CD4-positive, CD25-positive, alpha-beta regulatory T cell (primary cell): ENCODE results near the gene NFYA. TPM values are rescaled to one million over a fixed set of nuclear protein-coding genes. Genes with fewer than 3 reads are reported as not detected.
A peak's percentile ranks its signal among the peaks of the same experiment; 100 is the strongest.

Experiments used
- ATAC-seq, 2 donors: fragments of 150-1000 bp; cut with Tn5 transposase; one replicate each; pipeline ENCODE4 v1.10.0; 2021; ENCODE audit warnings: low read depth in 2 of 2, moderate number of reproducible peaks in 2 of 2, moderate library complexity in 1 of 2
- DNase-seq, 3 donors: peaks; one replicate each; pipeline versions ENCODE4 v3.0.0 to v3.0.0-alpha.2; 2012 to 2022; ENCODE audit warnings: mixed read lengths in 1 of 3
- H3K27ac ChIP-seq: one replicate; pipeline ENCODE4 v1.7.0; 2013; ENCODE audit warnings: mild to moderate bottlenecking, low read length; ENCODE audit not compliant: insufficient read depth, poor library complexity, severe bottlenecking
- H3K27me3 ChIP-seq: one replicate; pipeline ENCODE4 v1.7.0; 2013; ENCODE audit warnings: low read length; ENCODE audit not compliant: control insufficient read depth, insufficient read depth
- H3K36me3 ChIP-seq: one replicate; pipeline ENCODE4 v1.7.0; 2013; ENCODE audit warnings: mild to moderate bottlenecking, low read length, moderate library complexity; ENCODE audit not compliant: control insufficient read depth, insufficient read depth
- H3K4me1 ChIP-seq: 2 replicates; pipeline ENCODE4 v1.7.0; 2013; ENCODE audit warnings: mild to moderate bottlenecking, low read length; ENCODE audit not compliant: insufficient read depth, control insufficient read depth, poor library complexity, severe bottlenecking
- H3K4me3 ChIP-seq: one replicate; pipeline ENCODE4 v1.7.0; 2013; ENCODE audit warnings: low read depth, mild to moderate bottlenecking, low read length, moderate library complexity
- H3K9me3 ChIP-seq, 2 experiments: 1 replicate in 1 of 2; 2 replicates in 1 of 2; pipeline ENCODE4 v1.7.0; 2013; ENCODE audit warnings: low read length in 2 of 2, mild to moderate bottlenecking in 1 of 2, moderate library complexity in 1 of 2; ENCODE audit not compliant: control insufficient read depth in 2 of 2
- H3K27ac Mint-ChIP-seq, 3 donors: one replicate each; pipeline ENCODE4 v1.8.0; 2020 to 2022; ENCODE audit warnings: mild to moderate bottlenecking in 3 of 3, mixed read lengths in 3 of 3, moderate library complexity in 2 of 3
- H3K27me3 Mint-ChIP-seq: one replicate; pipeline ENCODE4 v1.8.0; 2022; ENCODE audit warnings: mild to moderate bottlenecking, mixed read lengths
- H3K36me3 Mint-ChIP-seq: one replicate; pipeline ENCODE4 v1.8.0; 2020; ENCODE audit warnings: mixed read lengths
- H3K4me1 Mint-ChIP-seq, 4 donors: one replicate each; pipeline ENCODE4 v1.8.0; 2020 to 2022; ENCODE audit warnings: mixed read lengths in 4 of 4, mild to moderate bottlenecking in 1 of 4
- H3K4me3 Mint-ChIP-seq, 4 donors: one replicate each; pipeline ENCODE4 v1.8.0; 2020 to 2022; ENCODE audit warnings: mild to moderate bottlenecking in 4 of 4, mixed read lengths in 4 of 4, moderate library complexity in 3 of 4
- H3K9me3 Mint-ChIP-seq, 7 donors: one replicate each; pipeline ENCODE4 v1.8.0; 2020 to 2022; ENCODE audit warnings: mixed read lengths in 7 of 7, mild to moderate bottlenecking in 3 of 7, moderate library complexity in 2 of 7
- polyA plus RNA-seq, 4 donors: library from polyadenylated mRNA; unstranded; fragments of 300-500 nt; fragmentation: Illumina TruSeq; gene quantifications; one replicate each; pipeline ENCODE4 v1.2.3, GENCODE V29; 2021
- total RNA-seq: library from RNA; stranded (reverse); gene quantifications from one replicate; pipeline ENCODE4 v1.2.3, GENCODE V29; 2022

Gene NFYA
- total and polyA plus RNA-seq, 5 donors from 2014 or later: 15.9 to 37.9 (median 22.5) TPM

- ATAC-seq: no peak
- Histone ChIP-seq H3K27ac (no peak overlapping the region), H3K4me3 (no peak overlapping the region), H3K36me3 (peaks cover 66% of the 10 kb centered on the region), H3K4me1 (peaks cover 17% of the 10 kb centered on the region), H3K27me3 (no peaks in the 10 kb centered on the region), H3K9me3 (no peaks in the 10 kb centered on the region)
- Mint-ChIP-seq H3K4me1 (peaks cover 32 to 49% (median 38%) of the 10 kb centered on the region in 4 donors), H3K4me3 (no peak overlapping the region), H3K27me3 (no peaks in the 10 kb centered on the region), H3K27ac (no peak overlapping the region), H3K9me3 (no peaks in the 10 kb centered on the region), H3K36me3 (peaks cover 47% of the 10 kb centered on the region)
- no peak for DNase-seq
These were observed 12.4 kb downstream of the NFYA start for GRCh38 chr6:41085182-41085581.

DNA sequence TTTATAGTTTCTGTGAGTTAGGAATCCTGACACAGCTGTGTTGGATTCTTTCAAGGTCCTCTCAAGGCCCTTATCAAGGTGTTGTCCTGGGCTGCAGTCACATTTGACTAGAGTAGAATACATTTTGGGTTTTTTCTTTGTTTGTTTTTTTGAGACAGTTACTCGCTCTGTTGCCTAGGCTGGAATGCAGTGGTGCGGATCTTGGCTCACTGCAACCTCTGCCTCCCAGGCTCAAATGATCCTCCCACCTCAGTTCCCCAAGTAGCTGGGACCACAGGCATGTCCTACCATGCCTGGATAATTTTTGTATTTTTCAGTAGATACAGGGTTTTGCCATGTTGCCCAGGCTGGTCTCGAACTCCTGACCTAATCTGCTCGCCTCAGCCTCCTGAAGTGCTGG is 15.7 kb downstream of the NFYA start:
- Mint-ChIP-seq H3K4me1 (peaks cover 6 to 23% (median 19%) of the 10 kb centered on the region in 4 donors), H3K27ac (peak overlapping the region in 1 of 3 donors; percentile 66), H3K9me3 (no peaks in the 10 kb centered on the region), H3K27me3 (no peaks in the 10 kb centered on the region), H3K4me3 (no peak overlapping the region), H3K36me3 (peaks cover 49% of the 10 kb centered on the region)
- H3K36me3 ChIP-seq: peaks cover 89% of the 10 kb centered on the region
- H3K9me3 ChIP-seq: no peaks in the 10 kb centered on the region
- H3K27me3 ChIP-seq: no peaks in the 10 kb centered on the region
- ATAC-seq: no peak
- no peaks in the 10 kb centered on the region for H3K4me1 ChIP-seq
- no peak overlapping the region for H3K27ac ChIP-seq
- no peak for DNase-seq
- H3K4me3 ChIP-seq: no peak overlapping the region

GRCh38 chr6:41090841-41091761 is 18.3 kb downstream of the NFYA start:
- H3K27ac Mint-ChIP-seq: peak overlapping the region in 1 of 3 donors; percentile 4
- H3K4me3 Mint-ChIP-seq: no peak overlapping the region
- H3K27me3 Mint-ChIP-seq: no peaks in the 10 kb centered on the region
- ATAC-seq: no peak
- no peaks in the 10 kb centered on the region for H3K9me3 ChIP-seq
- no peak for DNase-seq
- no peaks in the 10 kb centered on the region for H3K4me1 ChIP-seq
- peaks cover 90% of the 10 kb centered on the region for H3K36me3 ChIP-seq
- no peak overlapping the region for H3K4me3 ChIP-seq
- H3K27ac ChIP-seq: no peak overlapping the region
- H3K36me3 Mint-ChIP-seq: peaks cover 49% of the 10 kb centered on the region
- no peaks in the 10 kb centered on the region for H3K27me3 ChIP-seq
- peaks cover 1 to 10% (median 8%) of the 10 kb centered on the region in 4 donors for H3K4me1 Mint-ChIP-seq
- no peaks in the 10 kb centered on the region for H3K9me3 Mint-ChIP-seq

GRCh38 chr6:41092421-41093140 is 19.8 kb downstream of the NFYA start:
- peaks cover 0 to 18% (median 7%) of the 10 kb centered on the region in 4 donors for H3K4me1 Mint-ChIP-seq
- H3K36me3 Mint-ChIP-seq: peaks cover 62% of the 10 kb centered on the region
- H3K9me3 ChIP-seq: no peaks in the 10 kb centered on the region
- H3K36me3 ChIP-seq: peaks cover 91% of the 10 kb centered on the region
- no peak overlapping the region for H3K4me3 ChIP-seq
- H3K27ac ChIP-seq: no peak overlapping the region
- no peak for ATAC-seq
- no peaks in the 10 kb centered on the region for H3K4me1 ChIP-seq
- H3K27me3 ChIP-seq: no peaks in the 10 kb centered on the region
- H3K27ac Mint-ChIP-seq: peak overlapping the region; percentile 4 to 67 (median 53)
- no peak overlapping the region for H3K4me3 Mint-ChIP-seq
- no peaks in the 10 kb centered on the region for H3K27me3 Mint-ChIP-seq
- peaks cover 0 to 2% (median 0%) of the 10 kb centered on the region in 7 donors for H3K9me3 Mint-ChIP-seq
- peak in 1 of 3 donors; percentile 44 for DNase-seq

- no peaks in the 10 kb centered on the region for H3K27me3 ChIP-seq
- no peaks in the 10 kb centered on the region for H3K4me1 ChIP-seq
- peaks cover 98% of the 10 kb centered on the region for H3K36me3 ChIP-seq
- ATAC-seq (no peak), DNase-seq (no peak)
- no peak overlapping the region for H3K27ac ChIP-seq
- Mint-ChIP-seq H3K27ac (no peak overlapping the region), H3K4me1 (peaks cover 0 to 24% (median 8%) of the 10 kb centered on the region in 4 donors), H3K9me3 (peaks cover 0 to 2% (median 0%) of the 10 kb centered on the region in 7 donors), H3K36me3 (peaks cover 70% of the 10 kb centered on the region), H3K27me3 (no peaks in the 10 kb centered on the region), H3K4me3 (no peak overlapping the region)
- H3K4me3 ChIP-seq: no peak overlapping the region
- H3K9me3 ChIP-seq: no peaks in the 10 kb centered on the region
These were observed 21.0 kb downstream of the NFYA start for GRCh38 chr6:41093729-41094128.

GRCh38 chr6:41097467-41098090 is 24.8 kb downstream of the NFYA start:
- Histone ChIP-seq H3K4me1 (no peaks in the 10 kb centered on the region), H3K27me3 (no peaks in the 10 kb centered on the region), H3K36me3 (peaks cover 81% of the 10 kb centered on the region), H3K4me3 (no peak overlapping the region), H3K9me3 (no peaks in the 10 kb centered on the region), H3K27ac (no peak overlapping the region)
- peaks cover 0 to 2% (median 0%) of the 10 kb centered on the region in 7 donors for H3K9me3 Mint-ChIP-seq
- no peak overlapping the region for H3K27ac Mint-ChIP-seq
- no peak overlapping the region for H3K4me3 Mint-ChIP-seq
- DNase-seq (no peak), ATAC-seq (no peak)
- peaks cover 0 to 16% (median 11%) of the 10 kb centered on the region in 4 donors for H3K4me1 Mint-ChIP-seq
- H3K36me3 Mint-ChIP-seq: peaks cover 55% of the 10 kb centered on the region
- no peaks in the 10 kb centered on the region for H3K27me3 Mint-ChIP-seq

DNA sequence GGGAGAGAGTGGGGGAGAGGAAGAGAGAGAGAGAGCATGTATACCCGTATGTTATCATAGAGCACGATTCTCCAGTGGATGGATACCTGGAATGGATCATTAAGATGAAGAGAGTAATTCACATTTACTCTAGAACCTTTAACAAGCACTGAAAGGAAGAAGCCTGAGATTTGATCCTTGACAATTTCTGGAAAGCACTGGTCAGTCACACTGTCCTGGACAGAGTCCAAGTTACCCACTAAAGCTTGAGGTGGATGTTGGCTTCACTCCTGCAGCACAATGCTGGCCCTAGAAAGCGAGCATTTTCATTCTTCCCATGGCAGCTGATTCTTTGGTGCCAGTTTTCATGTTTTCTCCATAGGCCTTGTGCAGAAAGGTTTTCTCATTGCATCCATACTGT is 25.6 kb downstream of the NFYA start:
- peak overlapping the region in 1 of 4 donors; percentile 2 for H3K4me3 Mint-ChIP-seq
- peaks cover 0 to 16% (median 11%) of the 10 kb centered on the region in 4 donors for H3K4me1 Mint-ChIP-seq
- ATAC-seq (no peak), DNase-seq (no peak)
- H3K9me3 Mint-ChIP-seq: peaks cover 0 to 2% (median 0%) of the 10 kb centered on the region in 7 donors
- Histone ChIP-seq H3K4me1 (no peaks in the 10 kb centered on the region), H3K27me3 (no peaks in the 10 kb centered on the region), H3K36me3 (peaks cover 73% of the 10 kb centered on the region), H3K27ac (no peak overlapping the region), H3K4me3 (no peak overlapping the region), H3K9me3 (no peaks in the 10 kb centered on the region)
- H3K27me3 Mint-ChIP-seq: no peaks in the 10 kb centered on the region
- peaks cover 51% of the 10 kb centered on the region for H3K36me3 Mint-ChIP-seq
- peak overlapping the region in 1 of 3 donors; percentile 6 for H3K27ac Mint-ChIP-seq
